Measurements from ENCODE around the gene MROH8. TPM values are rescaled to one million over a fixed set of nuclear protein-coding genes. Genes with fewer than 3 reads are reported as not detected.

Gene MROH8
- total RNA-seq, 6 experiments from 2014 or later: 1.3 to 1.9 (median 1.6) TPM

DNA sequence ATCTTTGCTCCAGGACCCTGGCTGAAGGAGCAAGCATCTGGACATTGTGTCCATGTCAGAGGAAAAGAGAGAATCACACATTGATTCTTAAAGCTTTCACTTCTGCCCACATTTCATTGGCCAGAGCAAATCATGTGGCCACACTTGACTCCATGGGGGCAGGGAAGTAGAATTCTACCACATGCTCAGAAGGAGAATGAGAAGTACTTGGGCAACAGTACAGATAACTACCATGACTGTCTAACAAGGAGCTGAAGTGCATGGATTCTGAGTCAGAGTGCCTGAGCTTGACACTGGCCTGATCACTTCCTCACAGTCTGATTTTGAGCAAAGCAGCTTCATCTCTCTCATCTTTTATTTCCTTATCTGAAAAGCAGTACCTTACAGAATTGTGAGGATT lies 43.7 kb upstream of the MROH8 start:
- Mint-ChIP-seq H3K27me3 (ENCODE audit: insufficient read depth) (no peaks in the 10 kb centered on the region; the same call in 1 of the 2 replicates), H3K36me3 (ENCODE audit: low read depth) (peaks cover 45% of the 10 kb centered on the region), H3K4me1 (ENCODE audit: low read depth) (peaks cover 50% of the 10 kb centered on the region), H3K4me3 (peak overlapping the region; percentile 74), H3K27ac (peak overlapping the region; percentile 94), H3K9me3 (no peaks in the 10 kb centered on the region)
- TF ChIP-seq, protein P1, sequence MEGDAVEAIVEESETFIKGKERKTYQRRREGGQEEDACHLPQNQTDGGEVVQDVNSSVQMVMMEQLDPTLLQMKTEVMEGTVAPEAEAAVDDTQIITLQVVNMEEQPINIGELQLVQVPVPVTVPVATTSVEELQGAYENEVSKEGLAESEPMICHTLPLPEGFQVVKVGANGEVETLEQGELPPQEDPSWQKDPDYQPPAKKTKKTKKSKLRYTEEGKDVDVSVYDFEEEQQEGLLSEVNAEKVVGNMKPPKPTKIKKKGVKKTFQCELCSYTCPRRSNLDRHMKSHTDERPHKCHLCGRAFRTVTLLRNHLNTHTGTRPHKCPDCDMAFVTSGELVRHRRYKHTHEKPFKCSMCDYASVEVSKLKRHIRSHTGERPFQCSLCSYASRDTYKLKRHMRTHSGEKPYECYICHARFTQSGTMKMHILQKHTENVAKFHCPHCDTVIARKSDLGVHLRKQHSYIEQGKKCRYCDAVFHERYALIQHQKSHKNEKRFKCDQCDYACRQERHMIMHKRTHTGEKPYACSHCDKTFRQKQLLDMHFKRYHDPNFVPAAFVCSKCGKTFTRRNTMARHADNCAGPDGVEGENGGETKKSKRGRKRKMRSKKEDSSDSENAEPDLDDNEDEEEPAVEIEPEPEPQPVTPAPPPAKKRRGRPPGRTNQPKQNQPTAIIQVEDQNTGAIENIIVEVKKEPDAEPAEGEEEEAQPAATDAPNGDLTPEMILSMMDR (IDR thresholded peaks at IDR 0.05): no peak
- peak; percentile 93 for DNase-seq

DNA sequence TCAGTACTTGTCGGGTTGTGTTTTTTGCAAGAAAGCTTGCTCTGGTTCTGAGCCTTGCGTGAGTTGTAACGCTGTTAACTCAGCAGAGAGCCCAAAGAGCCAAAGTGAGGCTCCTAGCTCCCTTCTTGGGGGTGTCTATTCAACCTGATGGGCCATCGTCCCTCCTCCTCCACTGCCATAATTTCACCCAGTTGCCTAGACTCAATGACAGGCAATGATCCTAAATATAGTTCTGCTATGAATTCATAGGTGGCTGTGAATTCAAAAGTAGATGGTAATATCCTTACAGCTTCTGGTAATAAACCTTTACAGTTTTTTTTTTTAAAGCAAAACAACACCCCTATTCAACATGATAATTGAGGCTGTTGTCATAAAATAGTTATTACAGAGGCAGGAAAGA lies 42.7 kb upstream of the MROH8 start:
- no peaks in the 10 kb centered on the region; the same call in 1 of the 2 replicates for H3K27me3 Mint-ChIP-seq (ENCODE audit: insufficient read depth)
- H3K27ac Mint-ChIP-seq: no peak overlapping the region
- peaks cover 48% of the 10 kb centered on the region for H3K4me1 Mint-ChIP-seq (ENCODE audit: low read depth)
- TF ChIP-seq, protein P1 (IDR thresholded peaks at IDR 0.05): no peak
- peaks cover 40% of the 10 kb centered on the region for H3K36me3 Mint-ChIP-seq (ENCODE audit: low read depth)
- DNase-seq: no peak
- no peaks in the 10 kb centered on the region for H3K9me3 Mint-ChIP-seq
- H3K4me3 Mint-ChIP-seq: no peak overlapping the region

DNA sequence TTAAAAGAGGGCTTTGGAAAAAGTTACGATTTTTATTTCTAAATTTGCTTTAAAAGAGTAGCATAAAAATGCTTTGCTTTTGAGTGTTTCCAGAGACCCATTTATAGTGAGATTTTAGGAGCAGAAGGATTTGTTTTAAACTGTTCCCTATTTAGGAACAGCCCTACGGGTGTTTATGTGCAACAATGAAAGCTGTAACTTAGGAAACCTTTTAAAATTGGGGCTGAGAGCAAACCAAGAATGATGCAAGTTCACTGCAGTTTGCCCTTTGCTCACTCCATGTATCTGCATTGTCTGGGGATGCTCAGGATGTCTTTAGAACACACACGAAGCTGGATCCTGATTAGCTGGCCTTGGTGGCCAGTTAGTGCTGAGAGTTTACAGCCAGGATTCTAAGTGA lies 41.4 kb upstream of the MROH8 start:
- no peaks in the 10 kb centered on the region; the same call in 1 of the 2 replicates for H3K27me3 Mint-ChIP-seq (ENCODE audit: insufficient read depth)
- peak overlapping the region; percentile 47 for H3K27ac Mint-ChIP-seq
- DNase-seq: peak; percentile 5
- H3K36me3 Mint-ChIP-seq (ENCODE audit: low read depth): peaks cover 40% of the 10 kb centered on the region
- peaks cover 45% of the 10 kb centered on the region for H3K4me1 Mint-ChIP-seq (ENCODE audit: low read depth)
- no peak overlapping the region for H3K4me3 Mint-ChIP-seq
- no peaks in the 10 kb centered on the region for H3K9me3 Mint-ChIP-seq
- TF ChIP-seq, protein P1 (IDR thresholded peaks at IDR 0.05): no peak

DNA sequence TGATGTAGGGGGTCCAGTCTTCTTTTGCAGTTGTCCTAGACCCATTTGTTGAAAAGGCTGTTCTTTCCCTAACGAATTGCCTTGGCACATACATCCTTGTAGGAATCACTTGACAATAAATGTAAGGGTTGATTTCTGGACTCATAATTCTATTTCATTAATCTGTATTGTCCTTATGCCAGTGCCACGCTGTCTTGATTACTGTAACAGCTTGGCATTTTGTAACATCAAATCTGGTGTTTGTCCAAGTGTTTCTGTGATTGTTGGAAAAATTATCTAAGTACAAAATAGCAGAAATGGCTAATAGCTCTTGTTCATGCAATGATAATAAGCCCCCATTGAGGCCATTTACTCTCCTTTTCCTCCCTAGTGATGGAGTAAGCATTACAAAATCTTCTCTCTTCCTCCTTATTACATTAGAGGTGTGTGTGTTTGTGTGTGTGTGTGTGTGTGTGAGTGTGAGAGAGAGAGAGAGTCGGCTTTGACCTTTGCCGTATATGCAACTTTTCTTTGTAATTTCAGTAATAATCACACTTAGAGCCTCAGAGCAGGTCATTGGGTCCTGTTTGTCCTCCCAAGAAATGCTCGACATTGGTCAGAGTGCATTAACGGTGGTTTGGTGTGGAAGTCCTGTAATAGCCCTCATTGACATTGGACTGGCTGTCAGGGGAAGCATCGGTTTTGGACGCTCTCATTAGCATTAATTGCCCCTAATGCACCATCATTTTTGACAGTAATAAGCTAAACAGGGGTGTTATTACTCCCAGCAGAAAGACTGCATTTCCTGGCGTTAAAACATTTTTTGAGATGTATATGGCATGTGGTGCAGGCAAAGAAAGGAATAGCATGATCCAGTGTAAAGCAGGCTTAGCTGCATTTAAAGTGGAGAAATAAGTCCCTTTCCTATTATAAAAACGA lies 40.7 kb upstream of the MROH8 start:
- H3K27ac Mint-ChIP-seq: peak overlapping the region; percentile 47
- peaks cover 40% of the 10 kb centered on the region for H3K36me3 Mint-ChIP-seq (ENCODE audit: low read depth)
- TF ChIP-seq, protein P1 (IDR thresholded peaks at IDR 0.05): no peak
- H3K4me3 Mint-ChIP-seq: no peak overlapping the region
- no peak for DNase-seq
- peaks cover 50% of the 10 kb centered on the region for H3K4me1 Mint-ChIP-seq (ENCODE audit: low read depth)
- no peaks in the 10 kb centered on the region; the same call in 1 of the 2 replicates for H3K27me3 Mint-ChIP-seq (ENCODE audit: insufficient read depth)
- no peaks in the 10 kb centered on the region for H3K9me3 Mint-ChIP-seq

DNA sequence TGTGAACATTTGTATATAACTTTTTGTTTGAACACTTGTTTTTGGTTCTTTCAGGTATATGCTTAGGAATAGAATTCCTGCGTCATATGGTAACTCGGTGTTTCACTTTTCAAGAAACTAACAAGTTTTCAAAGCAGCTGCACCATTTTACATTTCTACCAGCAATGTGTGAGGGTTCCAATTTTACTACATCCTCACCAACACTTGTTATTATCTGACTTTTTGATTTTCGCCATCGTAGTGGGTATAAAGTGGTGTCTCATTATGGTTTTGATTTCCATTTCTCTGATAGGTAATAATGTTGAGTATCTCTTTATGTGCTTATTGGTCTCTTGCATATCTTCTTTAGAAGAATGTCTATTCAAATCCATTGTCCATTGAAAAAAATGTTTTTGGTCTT lies 39.6 kb upstream of the MROH8 start:
- TF ChIP-seq, protein P1 (IDR thresholded peaks at IDR 0.05): no peak
- Mint-ChIP-seq H3K4me1 (ENCODE audit: low read depth) (peaks cover 57% of the 10 kb centered on the region), H3K27ac (no peak overlapping the region), H3K36me3 (ENCODE audit: low read depth) (peaks cover 34% of the 10 kb centered on the region), H3K9me3 (no peaks in the 10 kb centered on the region), H3K4me3 (no peak overlapping the region), H3K27me3 (ENCODE audit: insufficient read depth) (no peaks in the 10 kb centered on the region; the same call in 1 of the 2 replicates)
- DNase-seq: no peak
